Astrocyte (in vitro differentiated cells and primary cell): ENCODE data around the gene AP1S2. TPM values are rescaled to one million over a fixed set of nuclear protein-coding genes. Genes with fewer than 3 reads are reported as not detected.

Source experiments
- DNase-seq: peaks from one replicate; pipeline ENCODE4 v3.0.0-alpha.2; 2010; ENCODE audit warnings: low read depth
- FAIRE-seq: peaks from 2 replicates; lab custom pipeline; 2011; peaks lifted over from hg19 to GRCh38; lab: Jason Lieb, UNC
- H2AFZ ChIP-seq: 2 replicates; pipeline ENCODE4 v1.6.0; 2012; ENCODE audit warnings: low read depth, low read length, inconsistent platforms
- H3K27ac ChIP-seq: 2 replicates; pipeline ENCODE4 v1.5.1; 2011; ENCODE audit warnings: low read depth, low read length, inconsistent platforms
- H3K27me3 ChIP-seq: 2 replicates; pipeline ENCODE4 v1.6.0; 2011; ENCODE audit warnings: low read length, inconsistent platforms; ENCODE audit not compliant: insufficient read depth
- H3K36me3 ChIP-seq: 2 replicates; pipeline ENCODE4 v1.5.1; 2011; ENCODE audit warnings: low read length, inconsistent platforms; ENCODE audit not compliant: insufficient read depth
- H3K4me1 ChIP-seq: 2 replicates; pipeline ENCODE4 v1.5.1; 2011; ENCODE audit warnings: low read length, inconsistent platforms; ENCODE audit not compliant: insufficient read depth
- H3K4me2 ChIP-seq: 2 replicates; pipeline ENCODE4 v1.6.0; 2012; ENCODE audit warnings: low read length, inconsistent platforms
- H3K4me3 ChIP-seq: 2 replicates; pipeline ENCODE4 v1.5.1; 2011; ENCODE audit warnings: low read depth, mild to moderate bottlenecking, low read length, inconsistent platforms; ENCODE audit not compliant: insufficient read depth
- H3K79me2 ChIP-seq: 2 replicates; pipeline ENCODE4 v1.6.0; 2012; ENCODE audit warnings: mild to moderate bottlenecking, low read length, inconsistent platforms; ENCODE audit not compliant: insufficient read depth
- H3K9ac ChIP-seq: 2 replicates; pipeline ENCODE4 v1.6.0; 2012; ENCODE audit warnings: mild to moderate bottlenecking, low read length, inconsistent platforms
- H3K9me3 ChIP-seq: 2 replicates; pipeline ENCODE4 v1.5.1; 2012; ENCODE audit warnings: low read depth, mild to moderate bottlenecking, low read length, inconsistent platforms; ENCODE audit not compliant: insufficient read depth
- H4K20me1 ChIP-seq: 2 replicates; pipeline ENCODE4 v1.6.0; 2012; ENCODE audit warnings: low read length, inconsistent platforms; ENCODE audit not compliant: insufficient read depth
- H3K27ac Mint-ChIP-seq: one replicate; pipeline ENCODE4 v1.8.0; 2021; ENCODE audit warnings: mild to moderate bottlenecking, mixed read lengths; ENCODE audit not compliant: unreplicated experiment
- H3K27me3 Mint-ChIP-seq: one replicate; pipeline ENCODE4 v1.8.0; 2021; ENCODE audit warnings: low read depth, mixed read lengths; ENCODE audit not compliant: unreplicated experiment
- H3K36me3 Mint-ChIP-seq: one replicate; pipeline ENCODE4 v1.8.0; 2021; ENCODE audit warnings: low read depth, mixed read lengths; ENCODE audit not compliant: unreplicated experiment
- H3K4me1 Mint-ChIP-seq: one replicate; pipeline ENCODE4 v1.8.0; 2021; ENCODE audit warnings: low read depth, mixed read lengths; ENCODE audit not compliant: unreplicated experiment
- H3K4me3 Mint-ChIP-seq: one replicate; pipeline ENCODE4 v1.8.0; 2021; ENCODE audit warnings: mild to moderate bottlenecking, moderate library complexity, mixed read lengths; ENCODE audit not compliant: unreplicated experiment
- H3K9me3 Mint-ChIP-seq: one replicate; pipeline ENCODE4 v1.8.0; 2021; ENCODE audit warnings: mild to moderate bottlenecking, mixed read lengths; ENCODE audit not compliant: unreplicated experiment
- EZH2 ChIP-seq: IDR thresholded peaks from 2 replicates; pipeline ENCODE4 v1.6.1; 2012; ENCODE audit warnings: mild to moderate bottlenecking, low read length, inconsistent platforms; ENCODE audit not compliant: insufficient read depth
- total RNA-seq: library from RNA; stranded (reverse); gene quantifications from 2 replicates; pipeline ENCODE4 v1.2.1, GENCODE V29; 2021
- TF ChIP-seq, protein P1 (sequence below): IDR thresholded peaks from 2 replicates; pipeline ENCODE4 v1.5.1; 2011; ENCODE audit warnings: low read depth, mild to moderate bottlenecking, inconsistent platforms, low read length, moderate library complexity; ENCODE audit not compliant: insufficient read depth

The AP1S2 gene
- total RNA-seq, 1 donor from 2014 or later, result 74.2 TPM

DNA sequence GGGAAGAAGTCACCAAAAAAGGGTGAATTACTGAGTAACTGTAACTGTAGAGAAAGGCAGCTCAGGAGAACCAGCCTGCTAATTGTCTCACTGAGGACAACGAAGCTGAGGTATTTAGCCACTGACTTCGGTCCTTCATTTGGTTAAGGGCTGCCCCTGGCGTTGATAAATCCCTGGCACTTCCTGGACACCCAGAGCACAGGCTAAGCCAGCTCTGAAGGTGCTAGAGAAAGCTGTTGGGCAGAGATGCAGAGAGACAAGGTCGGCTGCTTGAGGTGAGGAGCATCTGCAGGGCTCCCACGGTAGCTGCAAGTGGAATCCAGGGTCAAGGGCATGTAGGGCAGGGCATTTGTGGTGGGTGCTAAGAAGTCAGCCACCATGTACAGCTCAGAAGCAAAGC is 33.4 kb upstream of the AP1S2 start:
- H2AFZ ChIP-seq, result no peak overlapping the region
- H3K4me2 ChIP-seq, result no peak overlapping the region
- peak; percentile 41 for FAIRE-seq

DNA sequence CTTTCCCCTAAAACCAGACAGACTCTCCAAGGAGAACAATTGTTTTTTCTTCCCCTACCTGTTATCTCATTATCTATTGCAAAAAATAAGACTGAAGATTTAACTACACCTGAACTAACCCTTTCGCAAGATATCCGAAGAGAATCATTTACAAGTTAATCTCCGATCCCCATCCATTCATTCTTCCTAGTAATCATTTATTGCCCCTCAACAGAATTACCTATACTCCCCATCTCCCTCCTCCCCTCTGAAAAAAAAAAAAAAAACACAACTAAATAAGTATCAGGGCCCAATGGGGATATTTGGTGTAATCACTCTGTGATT is 28.9 kb upstream of the AP1S2 start:
- Histone ChIP-seq H3K9me3 (no peaks in the 10 kb centered on the region), H3K9ac (no peak overlapping the region), H3K27ac (no peak overlapping the region), H3K4me1 (no peaks in the 10 kb centered on the region), H3K79me2 (no peaks in the 10 kb centered on the region), H4K20me1 (no peaks in the 10 kb centered on the region), H3K4me3 (no peak overlapping the region), H3K27me3 (no peaks in the 10 kb centered on the region), H3K36me3 (no peaks in the 10 kb centered on the region), H2AFZ (no peak overlapping the region), H3K4me2 (no peak overlapping the region)
- Mint-ChIP-seq H3K9me3 (peaks cover 4% of the 10 kb centered on the region), H3K27me3 (no peaks in the 10 kb centered on the region), H3K27ac (no peak overlapping the region), H3K4me1 (peaks cover 7% of the 10 kb centered on the region), H3K4me3 (no peak overlapping the region), H3K36me3 (no peaks in the 10 kb centered on the region)
- DNase-seq, result no peak
- no peak for FAIRE-seq
- TF ChIP-seq, protein P1, sequence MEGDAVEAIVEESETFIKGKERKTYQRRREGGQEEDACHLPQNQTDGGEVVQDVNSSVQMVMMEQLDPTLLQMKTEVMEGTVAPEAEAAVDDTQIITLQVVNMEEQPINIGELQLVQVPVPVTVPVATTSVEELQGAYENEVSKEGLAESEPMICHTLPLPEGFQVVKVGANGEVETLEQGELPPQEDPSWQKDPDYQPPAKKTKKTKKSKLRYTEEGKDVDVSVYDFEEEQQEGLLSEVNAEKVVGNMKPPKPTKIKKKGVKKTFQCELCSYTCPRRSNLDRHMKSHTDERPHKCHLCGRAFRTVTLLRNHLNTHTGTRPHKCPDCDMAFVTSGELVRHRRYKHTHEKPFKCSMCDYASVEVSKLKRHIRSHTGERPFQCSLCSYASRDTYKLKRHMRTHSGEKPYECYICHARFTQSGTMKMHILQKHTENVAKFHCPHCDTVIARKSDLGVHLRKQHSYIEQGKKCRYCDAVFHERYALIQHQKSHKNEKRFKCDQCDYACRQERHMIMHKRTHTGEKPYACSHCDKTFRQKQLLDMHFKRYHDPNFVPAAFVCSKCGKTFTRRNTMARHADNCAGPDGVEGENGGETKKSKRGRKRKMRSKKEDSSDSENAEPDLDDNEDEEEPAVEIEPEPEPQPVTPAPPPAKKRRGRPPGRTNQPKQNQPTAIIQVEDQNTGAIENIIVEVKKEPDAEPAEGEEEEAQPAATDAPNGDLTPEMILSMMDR, result no peak
- TF ChIP-seq EZH2, result no peak

More for the DNA sequence above, 33.4 kb upstream of the AP1S2 start:
- Mint-ChIP-seq H3K27ac (no peak overlapping the region), H3K4me3 (no peak overlapping the region), H3K27me3 (peaks cover 3% of the 10 kb centered on the region), H3K9me3 (no peaks in the 10 kb centered on the region), H3K36me3 (no peaks in the 10 kb centered on the region), H3K4me1 (peaks cover 4% of the 10 kb centered on the region)
- no peaks in the 10 kb centered on the region for H3K4me1 ChIP-seq
- H3K9me3 ChIP-seq, result no peaks in the 10 kb centered on the region
- no peaks in the 10 kb centered on the region for H4K20me1 ChIP-seq
- no peak overlapping the region for H3K9ac ChIP-seq
- no peak overlapping the region for H3K27ac ChIP-seq
- TF ChIP-seq, protein P1, result no peak
- no peak for TF ChIP-seq EZH2
- no peak overlapping the region for H3K4me3 ChIP-seq
- no peaks in the 10 kb centered on the region for H3K36me3 ChIP-seq
- no peaks in the 10 kb centered on the region for H3K27me3 ChIP-seq
- DNase-seq, result no peak
- H3K79me2 ChIP-seq, result no peaks in the 10 kb centered on the region

DNA sequence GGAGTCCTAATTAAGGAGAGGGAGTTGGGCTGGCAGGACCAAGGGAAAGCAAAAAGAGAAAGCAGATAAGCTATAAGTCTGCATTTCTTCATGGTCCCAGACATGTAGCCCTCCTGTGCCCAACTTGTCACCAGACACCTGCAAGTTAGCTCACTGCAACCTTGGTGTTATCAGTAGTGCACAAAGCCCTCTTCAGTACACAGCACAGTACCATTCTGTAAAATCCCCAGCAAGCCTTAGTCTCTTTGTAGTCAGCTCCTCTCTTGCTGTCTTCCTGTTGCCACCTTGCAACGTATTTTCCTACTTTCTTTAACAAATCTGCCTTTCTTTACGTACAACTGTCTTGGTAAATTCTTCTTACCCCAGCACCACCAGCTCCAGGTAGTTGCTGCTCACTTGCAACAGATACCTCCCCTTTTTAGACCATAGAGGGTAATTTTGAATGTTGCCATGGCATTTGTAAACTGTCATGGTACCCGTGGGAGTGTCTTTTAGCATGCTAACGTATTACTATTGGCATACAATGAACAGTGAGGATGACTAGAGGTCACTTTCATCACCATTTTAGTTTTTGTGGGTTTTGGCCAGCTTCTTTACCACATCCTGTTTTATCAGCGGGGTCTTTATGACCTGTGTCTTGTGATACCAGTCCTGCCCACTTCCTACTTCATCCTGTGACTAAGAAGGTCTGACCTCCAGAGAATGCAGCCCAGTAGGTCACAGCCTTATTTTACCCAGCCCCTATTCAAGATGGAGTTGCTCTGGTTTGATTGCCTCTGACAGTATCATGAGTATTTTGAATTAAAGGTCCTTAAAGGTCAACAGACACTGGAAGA is 28.3 kb upstream of the AP1S2 start:
- no peaks in the 10 kb centered on the region for H3K36me3 ChIP-seq
- no peaks in the 10 kb centered on the region for H3K27me3 ChIP-seq
- H3K27ac ChIP-seq, result no peak overlapping the region
- H3K9ac ChIP-seq, result no peak overlapping the region
- H3K9me3 ChIP-seq, result no peaks in the 10 kb centered on the region
- FAIRE-seq (peak; percentile 76), DNase-seq (peak; percentile 36)
- H3K4me1 ChIP-seq, result no peaks in the 10 kb centered on the region
- no peaks in the 10 kb centered on the region for H3K36me3 Mint-ChIP-seq
- no peaks in the 10 kb centered on the region for H3K79me2 ChIP-seq
- no peaks in the 10 kb centered on the region for H4K20me1 ChIP-seq
- H3K4me2 ChIP-seq, result no peak overlapping the region
- H3K4me3 Mint-ChIP-seq, result no peak overlapping the region
- peaks cover 7% of the 10 kb centered on the region for H3K4me1 Mint-ChIP-seq
- peaks cover 4% of the 10 kb centered on the region for H3K9me3 Mint-ChIP-seq
- no peaks in the 10 kb centered on the region for H3K27me3 Mint-ChIP-seq
- no peak overlapping the region for H3K27ac Mint-ChIP-seq
- H2AFZ ChIP-seq, result no peak overlapping the region
- no peak overlapping the region for H3K4me3 ChIP-seq
- TF ChIP-seq, protein P1, result no peak
- TF ChIP-seq EZH2, result no peak
